ENCODE results near the gene RBMS1.

- no peak for TF ChIP-seq CTCF (IDR thresholded peaks at IDR 0.05; ENCODE audit: insufficient read depth, low read length)
- no peak for TF ChIP-seq POLR2AphosphoS5 (IDR thresholded peaks at IDR 0.05; ENCODE audit: low read depth)
- no peak for TF ChIP-seq REST (IDR thresholded peaks at IDR 0.05; ENCODE audit: insufficient replicate concordance, low read depth)
These were observed 77.6 kb downstream of the RBMS1 start for GRCh38 chr2:160415991-160416390.

Data from HL-60 (cell line).